Measurements from ENCODE around the gene MYL1.

The MYL1 gene

GRCh38 chr2:210286123-210286680 lies 28.8 kb downstream of the MYL1 start:
- H3K27ac ChIP-seq (ENCODE audit: low read depth, low read length): no peak overlapping the region
- no peak overlapping the region for H2AFZ ChIP-seq (ENCODE audit: low read depth, low read length, severe bottlenecking)

GRCh38 chr2:210277133-210277532 lies 37.8 kb downstream of the MYL1 start:
- Histone ChIP-seq H4K20me1 (ENCODE audit: low read depth, low read length) (no peaks in the 10 kb centered on the region), H3K9me2 (replicated peaks; ENCODE audit: insufficient read depth, low read length) (no peaks in the 10 kb centered on the region), H3K27ac (ENCODE audit: low read depth, low read length) (no peak overlapping the region), H3K9me3 (ENCODE audit: insufficient read depth, low read length) (no peaks in the 10 kb centered on the region), H2AFZ (ENCODE audit: low read depth, low read length, severe bottlenecking) (no peak overlapping the region), H3K4me3 (ENCODE audit: insufficient read depth, low read length, poor library complexity, severe bottlenecking) (no peak overlapping the region), H3K4me2 (ENCODE audit: low read depth, low read length, poor library complexity, severe bottlenecking) (no peak overlapping the region), H3K9ac (ENCODE audit: low read length) (no peak overlapping the region), H3K27me3 (ENCODE audit: low read length) (no peaks in the 10 kb centered on the region), H3F3A (ENCODE audit: insufficient read depth) (no peaks in the 10 kb centered on the region), H3K79me2 (ENCODE audit: insufficient read depth, low read length) (no peaks in the 10 kb centered on the region), H3K36me3 (ENCODE audit: low read length) (no peaks in the 10 kb centered on the region)
- TF ChIP-seq CTCF (IDR thresholded peaks at IDR 0.05; ENCODE audit: insufficient read depth, low read length, poor library complexity, severe bottlenecking) (no peak), EZH2phosphoT487 (conservative IDR thresholded peaks at IDR 0.05; ENCODE audit: low read length) (no peak)

More at GRCh38 chr2:210286123-210286680, 28.8 kb downstream of the MYL1 start:
- no peak overlapping the region for H3K4me2 ChIP-seq (ENCODE audit: low read depth, low read length, poor library complexity, severe bottlenecking)
- no peak overlapping the region for H3K4me3 ChIP-seq (ENCODE audit: insufficient read depth, low read length, poor library complexity, severe bottlenecking)
- H3K9me3 ChIP-seq (ENCODE audit: insufficient read depth, low read length): no peaks in the 10 kb centered on the region
- no peaks in the 10 kb centered on the region for H3K79me2 ChIP-seq (ENCODE audit: insufficient read depth, low read length)
- no peaks in the 10 kb centered on the region for H3K27me3 ChIP-seq (ENCODE audit: low read length)
- no peaks in the 10 kb centered on the region for H3K36me3 ChIP-seq (ENCODE audit: low read length)
- no peak overlapping the region for H3K9ac ChIP-seq (ENCODE audit: low read length)
- no peaks in the 10 kb centered on the region for H3F3A ChIP-seq (ENCODE audit: insufficient read depth)
- no peaks in the 10 kb centered on the region for H4K20me1 ChIP-seq (ENCODE audit: low read depth, low read length)
- no peak for TF ChIP-seq CTCF (IDR thresholded peaks at IDR 0.05; ENCODE audit: insufficient read depth, low read length, poor library complexity, severe bottlenecking)
- no peak for TF ChIP-seq EZH2phosphoT487 (conservative IDR thresholded peaks at IDR 0.05; ENCODE audit: low read length)
- no peaks in the 10 kb centered on the region for H3K9me2 ChIP-seq (replicated peaks; ENCODE audit: insufficient read depth, low read length)

- TF ChIP-seq EZH2phosphoT487 (conservative IDR thresholded peaks at IDR 0.05; ENCODE audit: low read length): no peak
- TF ChIP-seq CTCF (IDR thresholded peaks at IDR 0.05; ENCODE audit: insufficient read depth, low read length, poor library complexity, severe bottlenecking): no peak
- Histone ChIP-seq H3K36me3 (ENCODE audit: low read length) (no peaks in the 10 kb centered on the region), H3F3A (ENCODE audit: insufficient read depth) (no peaks in the 10 kb centered on the region), H3K9me3 (ENCODE audit: insufficient read depth, low read length) (no peaks in the 10 kb centered on the region), H3K4me3 (ENCODE audit: insufficient read depth, low read length, poor library complexity, severe bottlenecking) (no peak overlapping the region), H3K27ac (ENCODE audit: low read depth, low read length) (no peak overlapping the region), H3K27me3 (ENCODE audit: low read length) (no peaks in the 10 kb centered on the region), H2AFZ (ENCODE audit: low read depth, low read length, severe bottlenecking) (no peak overlapping the region), H3K4me2 (ENCODE audit: low read depth, low read length, poor library complexity, severe bottlenecking) (no peak overlapping the region), H3K9ac (ENCODE audit: low read length) (no peak overlapping the region), H3K79me2 (ENCODE audit: insufficient read depth, low read length) (no peaks in the 10 kb centered on the region), H4K20me1 (ENCODE audit: low read depth, low read length) (no peaks in the 10 kb centered on the region), H3K9me2 (replicated peaks; ENCODE audit: insufficient read depth, low read length) (no peaks in the 10 kb centered on the region)
These were observed 43.7 kb downstream of the MYL1 start for GRCh38 chr2:210271300-210271699.
